BJ (cell line): ENCODE measurements around the gene TPM4. TPM values are rescaled to one million over a fixed set of nuclear protein-coding genes. Genes with fewer than 3 reads are reported as not detected.
"Not testable (repeated sequence)": the region's sequence is repeated elsewhere in the genome, so short reads cannot be mapped to it uniquely, and the experiment has no call there.

Experiments
- CTCF ChIA-PET: fragments of 350-600 bp; formaldehyde crosslinking; extraction: SDS; loops from one replicate; lab custom pipeline; 2021; ENCODE audit warnings: antibody characterized with exemption, inconsistent platforms; lab: Yijun Ruan, JAX
- POLR2A ChIA-PET: fragments of 300-600 bp; sonication (Branson Sonifier 250); formaldehyde crosslinking; extraction: SDS; loops from one replicate; lab custom pipeline; 2021; ENCODE audit warnings: antibody characterized with exemption; lab: Charles Lee
- DNase-seq: peaks from one replicate; pipeline ENCODE4 v3.0.0-alpha.2; 2011; ENCODE audit warnings: low read depth
- H3K27me3 ChIP-seq: 2 replicates; pipeline ENCODE4 v1.6.0; 2011; ENCODE audit warnings: low read length; ENCODE audit not compliant: control insufficient read depth, insufficient read depth
- H3K36me3 ChIP-seq: 2 replicates; pipeline ENCODE4 v1.5.1; 2011; ENCODE audit warnings: low read length; ENCODE audit not compliant: control insufficient read depth, insufficient read depth
- H3K4me3 ChIP-seq: 2 replicates; pipeline ENCODE4 v1.5.1; 2011; ENCODE audit warnings: low read depth, mild to moderate bottlenecking, control low read depth, low read length
- CTCF ChIP-seq: IDR thresholded peaks from 2 replicates; pipeline ENCODE4 v1.5.1; 2011; ENCODE audit warnings: low read depth, mild to moderate bottlenecking, control low read depth, inconsistent platforms, low read length, moderate library complexity; ENCODE audit not compliant: insufficient read depth
- polyA plus RNA-seq: library from polyadenylated mRNA; depleted of rRNA; stranded (reverse); fragments of >200 nt; gene quantifications from 2 replicates; pipeline ENCODE4 v1.2.3, GENCODE V29; 2011

Gene TPM4
- polyA plus RNA-seq, 1 experiment, result 942 TPM

- Histone ChIP-seq H3K4me3 (no peak overlapping the region), H3K27me3 (no peaks in the 10 kb centered on the region), H3K36me3 (peaks cover 6% of the 10 kb centered on the region)
- ChIA-PET POLR2A (no interaction called here), CTCF (interaction anchor here (4.7 kb wide), 1 partner anchor 72 kb away, joined by 42 read pairs; no protein-coding TSS in a partner anchor)
- no peak for DNase-seq
- no peak for TF ChIP-seq CTCF
Measured at GRCh38 chr19:16113727-16114126, 37.4 kb downstream of the TPM4 start.

- no peak for DNase-seq
- CTCF ChIA-PET, result interaction anchor here (0.9 to 1.1 kb wide), 2 partner anchors 74 to 90 kb away, joined by 4 to 5 read pairs; no protein-coding TSS in a partner anchor
- no peak for TF ChIP-seq CTCF
- H3K36me3 ChIP-seq, result peaks cover 10% of the 10 kb centered on the region
- no peaks in the 10 kb centered on the region for H3K27me3 ChIP-seq
- POLR2A ChIA-PET, result no interaction called here
- H3K4me3 ChIP-seq, result no peak overlapping the region
Measured at GRCh38 chr19:16115301-16116039, 39.2 kb downstream of the TPM4 start.

GRCh38 chr19:16116067-16116466, 39.8 kb downstream of the TPM4 start:
- H3K36me3 ChIP-seq, result peaks cover 10% of the 10 kb centered on the region
- no peaks in the 10 kb centered on the region for H3K27me3 ChIP-seq
- no peak overlapping the region for H3K4me3 ChIP-seq
- CTCF ChIA-PET, result interaction anchor here (0.9 to 1.1 kb wide), 2 partner anchors 74 to 90 kb away, joined by 4 to 5 read pairs; no protein-coding TSS in a partner anchor
- no peak for DNase-seq
- POLR2A ChIA-PET, result no interaction called here
- no peak for TF ChIP-seq CTCF

- POLR2A ChIA-PET, result no interaction called here
- TF ChIP-seq CTCF, result no peak
- CTCF ChIA-PET, result interaction anchor here (0.7 kb wide), 1 partner anchor 21 kb away, joined by 3 read pairs; no protein-coding TSS in a partner anchor
Measured at GRCh38 chr19:16117594-16118033, 41.3 kb downstream of the TPM4 start.

GRCh38 chr19:16118489-16119033, 42.3 kb downstream of the TPM4 start:
- peaks cover 27% of the 10 kb centered on the region for H3K36me3 ChIP-seq
- no peak overlapping the region for H3K4me3 ChIP-seq
- TF ChIP-seq CTCF, result no peak
- POLR2A ChIA-PET, result no interaction called here
- no peak for DNase-seq
- CTCF ChIA-PET, result interaction anchor here (0.9 kb wide), 1 partner anchor 77 kb away, joined by 5 read pairs; no protein-coding TSS in a partner anchor
- H3K27me3 ChIP-seq, result no peaks in the 10 kb centered on the region

More at GRCh38 chr19:16117594-16118033, 41.3 kb downstream of the TPM4 start:
- no peak for DNase-seq
- no peak overlapping the region for H3K4me3 ChIP-seq
- H3K36me3 ChIP-seq, result peaks cover 23% of the 10 kb centered on the region
- no peaks in the 10 kb centered on the region for H3K27me3 ChIP-seq

GRCh38 chr19:16119075-16119857, 43.0 kb downstream of the TPM4 start:
- H3K36me3 ChIP-seq, result peaks cover 28% of the 10 kb centered on the region
- CTCF ChIA-PET, result interaction anchor here (0.9 kb wide), 1 partner anchor 78 kb away, joined by 5 read pairs; no protein-coding TSS in a partner anchor
- not testable (repeated sequence) for H3K27me3 ChIP-seq, DNase-seq, H3K4me3 ChIP-seq
- POLR2A ChIA-PET, result interaction anchor here (0.7 kb wide), 1 partner anchor 1602 kb away, joined by 3 read pairs; no protein-coding TSS in a partner anchor
